Ecto neural progenitor cell (in vitro differentiated cells): ENCODE measurements around the gene IGFBP2.
"Not testable (repeated sequence)": the region's sequence is repeated elsewhere in the genome, so short reads cannot be mapped to it uniquely, and the experiment has no call there.

Experiments
- DNase-seq: peaks from one replicate; pipeline ENCODE4 v3.0.0-alpha.2; 2018; ENCODE audit warnings: low spot score

Gene IGFBP2

GRCh38 chr2:216632952-216633615 is at the start of gene IGFBP2:
TSS of gene IGFBP2 (plus strand) at chr2:216633420. CDS start at chr2:216633524, 104 bp downstream.
- peak; percentile 92 for DNase-seq

- DNase-seq, result no peak
Observed at GRCh38 chr2:216583606-216584005, 49.6 kb upstream of the IGFBP2 start.

- no peak for DNase-seq
Observed at GRCh38 chr2:216584112-216584511, 49.1 kb upstream of the IGFBP2 start.

GRCh38 chr2:216585441-216585840 is 47.8 kb upstream of the IGFBP2 start:
- no peak for DNase-seq

- no peak for DNase-seq
Observed at GRCh38 chr2:216588861-216589710, 44.1 kb upstream of the IGFBP2 start.

GRCh38 chr2:216589791-216590190 is 43.4 kb upstream of the IGFBP2 start:
- DNase-seq, result no peak

GRCh38 chr2:216590780-216591179 is 42.4 kb upstream of the IGFBP2 start:
- DNase-seq, result no peak

- DNase-seq, result no peak
Observed at GRCh38 chr2:216591480-216591879, 41.7 kb upstream of the IGFBP2 start.

GRCh38 chr2:216594081-216594480 is 39.1 kb upstream of the IGFBP2 start:
- DNase-seq, result no peak

- no peak for DNase-seq
Observed at GRCh38 chr2:216596236-216596979, 36.8 kb upstream of the IGFBP2 start.

- DNase-seq, result no peak
Observed at GRCh38 chr2:216596980-216597509, 36.2 kb upstream of the IGFBP2 start.

- DNase-seq, result not testable (repeated sequence)
Observed at GRCh38 chr2:216597825-216598224, 35.4 kb upstream of the IGFBP2 start.

GRCh38 chr2:216601632-216602409 is 31.4 kb upstream of the IGFBP2 start:
- no peak for DNase-seq

- no peak for DNase-seq
Observed at GRCh38 chr2:216603010-216603883, 30.0 kb upstream of the IGFBP2 start.

GRCh38 chr2:216603884-216604245 is 29.4 kb upstream of the IGFBP2 start:
- DNase-seq, result no peak

- no peak for DNase-seq
Observed at GRCh38 chr2:216604458-216604857, 28.8 kb upstream of the IGFBP2 start.

GRCh38 chr2:216606551-216607276 is 26.5 kb upstream of the IGFBP2 start:
- peak; percentile 64 for DNase-seq

- DNase-seq, result no peak
Observed at GRCh38 chr2:216607277-216607560, 26.0 kb upstream of the IGFBP2 start.

- no peak for DNase-seq
Observed at GRCh38 chr2:216608525-216608924, 24.7 kb upstream of the IGFBP2 start.
